Epithelial cell of prostate (primary cell): ENCODE results near the gene ANP32D.
"Not testable (repeated sequence)": the region's sequence is repeated elsewhere in the genome, so short reads cannot be mapped to it uniquely, and the experiment has no call there.

Experiments
- DNase-seq: peaks from one replicate; pipeline ENCODE4 v3.0.0-alpha.2; 2011; ENCODE audit warnings: low read depth, low spot score
- H3K27ac ChIP-seq: fragments of 450-650 bp; 2 replicates; pipeline ENCODE4 v1.5.1; 2017; ENCODE audit warnings: mild to moderate bottlenecking

Gene ANP32D

GRCh38 chr12:48472259-48472658 lies at the start of gene ANP32D:
TSS of gene ANP32D (plus strand) at chr12:48472559. CDS start at chr12:48472665, 106 bp downstream.
- H3K27ac ChIP-seq: no peak within 1 kb of the TSS
- DNase-seq: no peak

DNA sequence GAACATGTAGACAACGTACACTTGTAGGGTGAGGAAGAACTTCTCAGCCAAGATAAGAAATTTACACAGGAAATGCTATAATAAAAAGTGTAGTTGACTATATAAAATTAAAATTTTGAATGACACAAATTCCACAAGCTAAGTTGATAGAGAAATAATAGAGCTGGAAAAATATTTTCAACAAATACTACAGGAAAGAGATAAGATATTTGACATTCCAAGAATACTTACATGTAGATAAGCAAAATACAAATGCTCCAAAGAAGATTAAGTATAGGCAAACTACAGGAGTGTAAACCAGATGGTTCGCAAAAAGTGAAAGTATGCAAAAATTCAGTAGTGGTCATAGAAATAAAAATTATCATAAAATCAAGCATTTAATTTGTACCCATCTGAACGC lies 49.2 kb upstream of the ANP32D start:
- no peak for DNase-seq
- H3K27ac ChIP-seq: no peak overlapping the region

- no peak for DNase-seq
- H3K27ac ChIP-seq: no peak overlapping the region
These were observed 47.7 kb upstream of the ANP32D start for GRCh38 chr12:48424644-48425043.

DNA sequence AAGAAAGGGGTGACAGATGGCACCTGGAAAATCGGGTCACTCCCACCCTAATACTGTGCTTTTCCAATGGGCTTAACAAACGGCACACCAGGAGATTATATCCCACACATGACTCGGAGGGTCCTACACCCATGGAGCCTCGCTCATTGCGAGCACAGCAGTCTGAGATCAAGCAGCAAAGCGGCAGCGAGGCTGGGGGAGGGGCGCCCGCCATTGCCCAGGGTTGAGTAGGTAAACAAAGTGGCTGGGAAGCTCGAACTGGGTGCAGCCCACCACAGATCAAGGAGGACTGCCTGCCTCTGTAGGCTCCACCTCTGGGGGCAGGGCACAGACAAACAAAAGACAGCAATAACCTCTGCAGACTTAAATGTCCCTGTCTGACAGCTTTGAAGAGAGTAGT lies 38.3 kb upstream of the ANP32D start:
- H3K27ac ChIP-seq, DNase-seq: not testable (repeated sequence)

DNA sequence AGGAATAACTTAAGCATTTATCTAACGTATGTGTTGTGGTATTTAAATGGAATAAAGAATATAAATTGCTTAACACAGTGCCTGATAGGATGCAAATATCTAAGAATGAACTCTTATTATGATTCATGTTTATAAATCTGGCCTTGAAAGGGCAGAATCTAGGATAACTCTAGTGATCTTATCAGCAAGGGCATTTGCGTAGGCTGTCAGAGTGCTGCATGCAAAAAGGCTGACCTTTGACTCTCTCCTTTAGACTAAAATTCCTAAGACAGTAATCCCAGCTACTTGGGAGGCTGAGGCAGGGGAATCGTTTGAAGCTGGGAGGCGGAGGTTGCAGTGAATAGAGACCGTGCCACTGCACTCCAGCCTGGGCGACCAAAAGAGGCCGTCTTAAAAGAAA lies 31.3 kb upstream of the ANP32D start:
- DNase-seq: no peak
- no peak overlapping the region for H3K27ac ChIP-seq

GRCh38 chr12:48442179-48442847 lies 30.0 kb upstream of the ANP32D start:
- DNase-seq: no peak

DNA sequence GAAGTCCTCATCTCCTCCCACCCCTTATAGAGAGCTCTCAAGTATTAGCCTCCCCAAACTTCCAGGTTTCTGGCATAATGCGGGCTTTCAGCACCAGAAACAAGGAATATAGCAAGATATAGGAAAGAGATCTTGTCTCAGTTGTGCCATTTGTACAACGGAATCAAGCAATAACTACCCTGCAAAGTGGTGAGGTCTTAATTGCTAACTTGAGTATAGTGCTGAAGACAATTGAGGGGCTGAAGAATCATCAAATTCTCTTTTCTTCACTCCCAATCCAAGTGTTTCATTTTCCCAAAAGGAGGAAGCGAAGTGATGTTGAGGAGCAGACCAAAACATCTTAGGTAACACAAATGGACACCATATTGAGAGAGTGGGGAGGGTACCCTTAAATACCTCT lies 26.8 kb upstream of the ANP32D start:
- no peak for DNase-seq
- H3K27ac ChIP-seq: no peak overlapping the region

More at GRCh38 chr12:48442179-48442847, 30.0 kb upstream of the ANP32D start:
- no peak overlapping the region for H3K27ac ChIP-seq

DNA sequence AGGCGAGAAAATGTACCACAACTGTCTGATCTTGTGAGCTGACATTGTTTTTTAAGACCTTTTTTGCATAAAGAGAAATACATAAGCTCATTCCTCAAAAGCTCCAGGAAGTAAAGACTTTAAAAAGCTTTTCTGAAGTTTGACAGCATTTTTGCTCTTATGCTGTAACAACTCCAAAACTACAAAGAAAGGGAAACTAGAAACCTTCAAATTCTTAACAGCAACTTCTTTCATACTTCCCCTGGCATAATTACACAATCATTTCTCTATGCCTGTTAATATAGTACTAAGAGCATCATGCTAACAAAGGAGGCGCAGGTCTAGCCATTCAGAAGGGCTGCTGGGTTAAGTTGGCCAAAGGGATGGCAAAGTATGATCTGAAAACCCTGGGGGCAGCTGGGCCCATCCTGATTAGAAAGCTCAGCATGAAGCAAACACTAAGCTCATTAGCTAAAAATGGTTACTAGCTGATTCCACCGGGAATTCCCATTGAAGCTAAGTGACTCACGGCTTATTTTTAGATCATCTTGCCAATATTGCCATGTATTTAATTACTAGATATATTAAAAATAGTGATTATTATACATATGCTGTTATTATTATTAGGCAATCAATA lies 26.1 kb upstream of the ANP32D start:
- no peak overlapping the region for H3K27ac ChIP-seq
- no peak for DNase-seq

GRCh38 chr12:48447755-48448154 lies 24.6 kb upstream of the ANP32D start:
- no peak for DNase-seq
- no peak overlapping the region for H3K27ac ChIP-seq

DNA sequence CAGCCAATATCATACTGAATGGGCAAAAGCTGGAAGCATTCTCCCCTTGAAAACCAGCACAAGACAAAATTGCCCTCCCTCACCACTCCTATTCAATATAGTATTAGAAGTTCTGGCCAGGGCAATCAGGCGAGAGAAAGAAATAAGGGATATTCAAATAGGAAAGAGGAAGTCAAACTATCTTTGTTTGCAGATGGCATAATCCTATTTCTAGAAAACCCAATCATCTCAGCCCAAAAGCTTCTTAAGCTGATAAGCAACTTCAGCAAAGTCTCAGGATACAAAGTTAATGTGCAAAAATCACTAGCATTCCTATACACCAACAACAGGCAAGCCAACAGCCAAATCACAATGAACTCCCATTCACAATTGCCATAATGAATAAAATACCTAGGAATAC lies 21.0 kb upstream of the ANP32D start:
- no peak for DNase-seq

DNA sequence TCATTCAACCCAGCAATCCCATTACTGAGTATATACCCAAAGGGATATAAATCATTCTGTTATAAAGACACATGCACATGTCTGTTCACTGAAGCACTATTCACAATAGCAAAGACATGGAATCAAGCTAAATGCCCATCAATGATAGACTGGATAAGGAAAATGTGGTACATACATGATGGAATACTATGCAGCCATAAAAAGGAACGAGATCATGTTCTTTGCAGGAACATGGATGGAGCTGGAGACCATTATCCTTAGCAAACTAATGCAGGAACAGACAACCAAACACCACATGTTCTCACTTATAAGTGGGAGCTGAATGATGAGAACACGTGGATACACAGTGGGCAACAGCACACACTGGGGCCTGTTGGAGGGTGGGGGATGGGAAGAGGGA lies 19.4 kb upstream of the ANP32D start:
- H3K27ac ChIP-seq, DNase-seq: not testable (repeated sequence)

More for the DNA sequence above, 21.0 kb upstream of the ANP32D start:
- H3K27ac ChIP-seq: no peak overlapping the region

DNA sequence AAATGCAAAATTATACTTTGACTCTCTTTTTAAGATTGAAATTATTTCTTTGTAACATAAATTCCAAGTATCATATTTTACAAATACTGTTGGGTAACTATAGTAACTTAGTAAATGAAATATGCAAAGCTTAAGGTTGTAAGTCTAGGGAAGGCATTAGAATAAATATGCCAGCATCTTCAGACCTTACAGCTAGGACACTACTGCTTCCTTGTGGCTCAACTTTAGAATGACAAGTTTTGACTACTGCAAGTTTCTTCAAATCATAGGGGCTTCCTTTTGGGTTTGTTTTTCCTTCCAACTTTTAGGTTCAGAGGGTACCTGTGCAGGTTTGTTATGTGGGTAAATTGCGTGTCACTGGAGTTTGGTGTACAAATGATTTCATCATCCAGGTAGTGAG lies 17.7 kb upstream of the ANP32D start:
- H3K27ac ChIP-seq: no peak overlapping the region
- DNase-seq: no peak

DNA sequence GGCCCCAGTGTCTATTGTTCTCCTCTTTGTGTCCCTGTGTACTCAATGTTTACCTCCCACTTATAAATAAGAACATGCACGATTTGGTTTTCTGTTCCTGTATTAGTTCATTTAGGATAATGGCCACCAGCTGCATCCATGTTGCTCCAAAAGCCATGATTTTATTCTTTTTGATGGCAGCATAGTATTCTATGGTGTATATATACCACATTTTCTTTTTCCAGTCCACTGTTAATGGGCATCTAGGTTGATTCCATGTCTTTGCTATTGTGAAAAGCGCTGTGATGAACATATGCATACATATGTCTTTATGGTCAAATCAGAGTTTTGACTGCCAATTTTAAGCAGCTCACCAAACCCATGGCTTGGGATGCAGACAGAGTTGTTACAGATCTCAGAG lies 17.2 kb upstream of the ANP32D start:
- no peak for DNase-seq

DNA sequence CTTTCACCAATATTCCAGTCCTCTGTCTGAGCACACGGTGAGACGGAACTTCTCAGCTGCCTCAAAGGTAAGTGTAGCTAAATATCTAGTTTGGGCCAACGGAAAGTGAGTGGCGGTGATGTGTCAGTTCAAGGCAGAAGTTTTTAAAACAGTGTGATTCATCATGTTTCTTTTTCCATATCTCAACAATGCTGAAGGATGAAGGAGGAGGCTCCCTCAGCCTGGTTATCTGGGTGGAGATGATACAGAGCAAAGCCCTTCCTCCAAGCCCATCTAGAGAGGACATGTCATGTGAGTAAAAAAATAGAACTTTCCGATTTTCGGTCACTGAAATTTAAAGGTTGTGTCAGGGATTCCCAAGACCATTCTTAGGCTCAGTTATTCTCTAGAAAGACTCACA lies 13.1 kb upstream of the ANP32D start:
- DNase-seq: no peak
- no peak overlapping the region for H3K27ac ChIP-seq

More for the DNA sequence above, 17.2 kb upstream of the ANP32D start:
- H3K27ac ChIP-seq: no peak overlapping the region

DNA sequence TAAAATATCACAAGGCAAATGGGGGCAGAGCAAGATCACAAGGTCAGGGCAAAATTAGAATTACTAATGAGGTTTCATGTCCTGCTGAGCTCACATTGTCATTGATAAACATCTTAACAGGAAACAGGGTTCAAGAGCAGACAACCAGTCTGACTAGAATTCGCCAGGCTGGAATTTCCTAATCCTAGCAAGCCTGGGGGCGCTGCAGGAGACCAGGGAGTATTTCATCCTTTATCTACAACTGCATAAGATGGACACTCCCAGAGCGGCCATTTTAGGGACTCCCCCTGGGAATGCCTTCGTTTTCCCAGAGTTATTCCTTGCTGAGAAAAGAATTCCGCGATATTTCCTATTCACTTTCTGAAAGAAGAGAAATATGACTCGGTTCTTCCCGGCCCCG lies 3.3 kb upstream of the ANP32D start:
- DNase-seq, H3K27ac ChIP-seq: not testable (repeated sequence)

GRCh38 chr12:48473061-48473460 lies 702 bp downstream of the ANP32D start:
- DNase-seq: no peak
- no peak overlapping the region for H3K27ac ChIP-seq

GRCh38 chr12:48474497-48474896 lies 2.1 kb downstream of the ANP32D start:
- not testable (repeated sequence) for DNase-seq, H3K27ac ChIP-seq

DNA sequence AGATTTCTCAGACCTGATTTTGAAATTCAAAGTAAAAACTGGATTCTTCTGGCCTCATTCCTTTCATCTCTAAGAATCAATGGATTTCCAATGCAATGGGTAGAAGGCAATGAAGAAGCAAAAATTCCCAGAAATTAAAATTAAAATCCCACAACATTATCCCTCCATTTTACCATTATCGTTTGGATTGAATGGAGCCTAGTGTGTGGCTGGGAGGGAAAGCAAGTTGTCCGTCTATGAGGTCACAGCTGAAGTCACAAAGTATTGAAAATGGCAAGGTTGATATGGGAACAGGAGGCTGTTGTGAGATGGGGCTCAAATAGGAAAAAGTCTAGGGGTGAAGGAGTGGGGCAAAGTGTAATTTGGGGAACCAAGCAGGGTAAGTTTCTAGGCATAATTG lies 9.8 kb downstream of the ANP32D start, which contains the start of gene C12orf54:
Gene C12orf54 (plus strand): TSS at position 301 of the 400 bp plus-strand sequence. CDS start 799 bp downstream, outside the sequence.
- H3K27ac ChIP-seq: no peak within 1 kb of the TSS
- DNase-seq: no peak

GRCh38 chr12:48482930-48483329 lies 10.6 kb downstream of the ANP32D start:
- no peak for DNase-seq
- H3K27ac ChIP-seq: no peak overlapping the region

DNA sequence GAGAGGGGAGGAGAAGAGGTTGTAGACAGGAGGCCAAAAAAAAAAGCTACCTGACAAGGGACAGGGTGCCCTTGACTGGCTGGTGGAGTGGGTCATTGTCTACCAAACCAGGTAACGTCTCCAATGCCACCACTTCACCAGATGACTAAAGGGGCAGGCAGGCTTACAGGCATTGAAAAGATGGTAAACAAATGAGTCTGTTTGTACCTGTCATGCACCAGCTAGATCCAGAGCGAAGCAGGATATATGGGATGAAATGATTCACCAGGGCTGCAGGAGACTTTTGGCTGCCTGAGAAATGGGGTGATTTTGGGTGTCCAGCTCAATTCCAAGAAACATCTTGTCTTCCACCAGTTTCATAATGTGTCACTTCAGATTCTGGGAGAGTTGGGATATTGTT lies 13.9 kb downstream of the ANP32D start:
- peak overlapping the region; percentile 69 for H3K27ac ChIP-seq
- peak; percentile 74 for DNase-seq

DNA sequence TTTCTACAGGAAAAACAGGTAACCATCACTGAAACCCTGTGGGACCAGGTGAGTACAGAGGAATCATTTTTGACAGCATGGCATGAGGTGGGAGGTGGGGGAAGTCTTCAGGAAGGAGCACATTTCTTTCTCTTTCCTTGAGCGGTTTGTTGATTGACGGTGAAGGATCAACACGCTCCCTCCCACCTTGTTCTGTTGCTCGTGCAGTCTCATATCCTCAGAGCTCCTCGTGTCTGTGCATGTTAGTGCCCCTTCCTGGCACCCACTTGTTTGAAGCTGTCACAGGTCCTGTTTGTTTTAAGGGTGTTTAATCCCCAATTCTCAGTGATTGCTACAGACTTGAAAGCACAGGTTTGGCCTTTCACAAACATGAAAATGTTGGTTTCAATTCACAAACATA lies 14.3 kb downstream of the ANP32D start:
- DNase-seq: peak; percentile 34
- H3K27ac ChIP-seq: peak overlapping the region; percentile 69

DNA sequence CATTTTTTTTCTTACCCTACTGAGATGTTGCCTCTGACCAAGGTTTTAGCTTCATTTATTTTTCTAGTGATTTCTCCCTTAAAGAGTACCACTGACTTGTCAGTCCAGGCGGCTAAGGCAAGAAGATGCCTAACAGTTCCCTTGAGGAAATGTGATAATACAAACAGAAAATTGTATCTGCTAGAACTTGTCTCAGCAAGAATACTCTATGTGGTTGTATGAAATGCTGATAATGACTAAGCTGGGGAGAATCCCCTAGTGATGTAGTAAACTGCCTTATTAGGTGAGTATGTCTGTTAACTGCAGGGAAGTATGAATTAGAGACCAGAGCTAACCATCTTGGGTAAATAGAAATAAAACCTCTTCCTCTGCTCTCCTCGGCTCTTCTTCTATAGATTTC lies 16.7 kb downstream of the ANP32D start:
- peak overlapping the region; percentile 86 for H3K27ac ChIP-seq
- peak; percentile 87 for DNase-seq
